D341Med (cell line): Measurements from ENCODE around the gene SFI1.
A peak's percentile ranks its signal among the peaks of the same experiment; 100 is the strongest.
"Not testable (repeated sequence)": the region's sequence is repeated elsewhere in the genome, so short reads cannot be mapped to it uniquely, and the experiment has no call there.

Experiments used
- DNase-seq: peaks from one replicate; pipeline ENCODE4 v3.0.0; 2012; ENCODE audit warnings: low spot score

Gene SFI1

GRCh38 chr22:31588970-31589675 lies 92.8 kb downstream of the SFI1 start:
- DNase-seq = no peak

- not testable (repeated sequence) for DNase-seq
Observed at GRCh38 chr22:31590161-31590560, 93.8 kb downstream of the SFI1 start.

- no peak for DNase-seq
Observed at GRCh38 chr22:31595271-31595670, 98.9 kb downstream of the SFI1 start.

- peak; percentile 10 for DNase-seq
Observed at GRCh38 chr22:31602259-31602952, 106.1 kb downstream of the SFI1 start.

GRCh38 chr22:31603081-31603525 lies 106.8 kb downstream of the SFI1 start:
- no peak for DNase-seq

GRCh38 chr22:31603574-31603973 lies 107.2 kb downstream of the SFI1 start:
- DNase-seq = peak; percentile 11

- DNase-seq = peak; percentile 14
Observed at GRCh38 chr22:31604137-31604705, 107.9 kb downstream of the SFI1 start.

GRCh38 chr22:31604746-31605705 lies 108.7 kb downstream of the SFI1 start:
- DNase-seq = peak; percentile 10

GRCh38 chr22:31605851-31606585 lies 109.7 kb downstream of the SFI1 start:
- no peak for DNase-seq

GRCh38 chr22:31607696-31608095 lies 111.4 kb downstream of the SFI1 start:
- no peak for DNase-seq

GRCh38 chr22:31609716-31610115 lies 113.4 kb downstream of the SFI1 start:
- no peak for DNase-seq

GRCh38 chr22:31610611-31611010 lies 114.3 kb downstream of the SFI1 start:
- DNase-seq = no peak

- DNase-seq = no peak
Observed at GRCh38 chr22:31611061-31611760, 114.9 kb downstream of the SFI1 start.

GRCh38 chr22:31612891-31613285 lies 116.6 kb downstream of the SFI1 start:
- no peak for DNase-seq

- DNase-seq = no peak
Observed at GRCh38 chr22:31613286-31613903, 117.1 kb downstream of the SFI1 start.

- no peak for DNase-seq
Observed at GRCh38 chr22:31613904-31614296, 117.6 kb downstream of the SFI1 start.

- DNase-seq = no peak
Observed at GRCh38 chr22:31614781-31615490, 118.6 kb downstream of the SFI1 start.

GRCh38 chr22:31615491-31615860 lies 119.1 kb downstream of the SFI1 start:
- no peak for DNase-seq

- DNase-seq = no peak
Observed at GRCh38 chr22:31615940-31616314, 119.6 kb downstream of the SFI1 start.
